Activated CD4-positive, alpha-beta T cell treated with anti-CD3 and anti-CD28 coated beads, Interleukin-2, amount 10 ng/mL, durations not matched to agents 24 days and 14 days (primary cell): ENCODE results near the gene SESTD1. TPM values are rescaled to one million over a fixed set of nuclear protein-coding genes. Genes with fewer than 3 reads are reported as not detected.
"Not testable (repeated sequence)": the region's sequence is repeated elsewhere in the genome, so short reads cannot be mapped to it uniquely, and the experiment has no call there.

ENCODE experiments used
- DNase-seq: peaks from one replicate; pipeline ENCODE4 v3.0.0; 2022
- H3K27ac Mint-ChIP-seq: one replicate; pipeline ENCODE4 v1.8.0; 2022; ENCODE audit warnings: mild to moderate bottlenecking, mixed read lengths
- H3K27me3 Mint-ChIP-seq: one replicate; pipeline ENCODE4 v1.8.0; 2022; ENCODE audit warnings: mixed read lengths
- H3K36me3 Mint-ChIP-seq: one replicate; pipeline ENCODE4 v1.8.0; 2022; ENCODE audit warnings: low read depth, mild to moderate bottlenecking, mixed read lengths
- H3K4me1 Mint-ChIP-seq: one replicate; pipeline ENCODE4 v1.8.0; 2021; ENCODE audit warnings: mixed read lengths
- H3K4me3 Mint-ChIP-seq: one replicate; pipeline ENCODE4 v1.8.0; 2022; ENCODE audit warnings: mild to moderate bottlenecking, moderate library complexity, mixed read lengths
- H3K9me3 Mint-ChIP-seq: one replicate; pipeline ENCODE4 v1.8.0; 2021; ENCODE audit warnings: mixed read lengths
- intact Hi-C: fragments of 100-400 bp; cut with micrococcal nuclease; formaldehyde crosslinking; loops from one replicate; pipeline ENCODE4 v1.15.1; 2023
- total RNA-seq: library from RNA; stranded (reverse); gene quantifications from 2 replicates; pipeline ENCODE4 v1.2.3, GENCODE V29; 2022

The SESTD1 gene
- total RNA-seq, 1 donor from 2014 or later: 13.4 TPM

DNA sequence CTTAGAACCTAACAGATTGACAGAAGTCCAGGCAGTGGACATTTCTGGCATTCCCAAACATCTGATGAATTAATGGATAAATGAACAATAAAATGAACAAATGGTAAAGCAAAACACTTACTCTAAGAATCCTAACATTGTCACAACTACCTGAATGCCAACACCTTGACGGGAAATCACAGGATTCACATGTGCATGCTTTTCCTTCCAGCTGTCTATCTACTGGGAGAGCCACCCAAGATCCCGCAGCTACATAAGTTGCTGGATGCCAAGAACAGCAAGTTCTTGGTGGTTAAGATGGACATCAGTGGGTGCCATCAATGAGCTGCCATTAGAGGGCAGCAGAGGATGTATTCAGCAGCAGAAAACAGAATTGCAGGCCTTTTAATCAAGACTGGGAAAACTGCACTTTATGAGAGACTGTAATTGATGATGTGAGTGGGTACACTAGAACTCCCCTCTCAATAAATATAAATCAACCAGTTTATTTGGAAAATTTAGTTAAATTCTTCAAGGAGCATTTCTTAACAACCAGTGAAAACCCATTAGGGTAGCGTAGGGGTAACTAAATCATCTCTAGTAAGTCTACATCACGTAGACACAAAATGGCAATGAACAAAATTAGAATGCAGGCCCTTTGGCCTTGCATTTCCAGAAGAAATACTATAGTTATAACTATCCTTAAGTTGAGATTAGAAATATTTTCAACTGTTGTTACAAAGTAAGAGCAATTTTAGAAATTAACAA, 45.6 kb downstream of the SESTD1 start:
- Mint-ChIP-seq H3K27me3 (peaks cover 2% of the 10 kb centered on the region), H3K4me1 (no peaks in the 10 kb centered on the region), H3K9me3 (no peaks in the 10 kb centered on the region), H3K4me3 (no peak overlapping the region), H3K27ac (no peak overlapping the region), H3K36me3 (no peaks in the 10 kb centered on the region)
- DNase-seq: peak; percentile 85
- intact Hi-C loops: loop anchor here (1.0 kb wide), 2 partner anchors 121 to 221 kb away; no protein-coding TSS in a partner anchor

- H3K36me3 Mint-ChIP-seq, DNase-seq, H3K27me3 Mint-ChIP-seq, intact Hi-C loops, H3K27ac Mint-ChIP-seq, H3K4me1 Mint-ChIP-seq, H3K4me3 Mint-ChIP-seq, H3K9me3 Mint-ChIP-seq: not testable (repeated sequence)
Observed at GRCh38 chr2:179214671-179215070, 50.0 kb downstream of the SESTD1 start.

DNA sequence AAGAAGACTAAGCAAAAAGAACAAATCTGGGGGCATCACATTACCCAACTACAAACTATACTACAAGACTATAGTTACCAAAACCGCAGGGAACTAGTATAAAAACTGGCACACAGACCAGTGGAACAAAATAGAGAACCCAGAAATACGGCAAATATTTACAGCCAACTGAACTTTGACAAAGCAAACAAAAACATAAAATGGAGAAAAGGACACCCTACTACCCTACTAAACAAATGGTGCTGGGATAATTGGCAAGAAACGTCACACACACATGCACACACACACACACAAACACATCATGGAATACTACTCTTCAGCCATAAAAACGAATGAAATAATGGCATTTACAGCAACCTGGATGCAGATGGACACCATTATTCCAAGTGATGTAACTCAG, 53.3 kb downstream of the SESTD1 start:
- Mint-ChIP-seq H3K27ac (no peak overlapping the region), H3K36me3 (no peaks in the 10 kb centered on the region), H3K9me3 (peaks cover 3% of the 10 kb centered on the region), H3K4me3 (no peak overlapping the region), H3K27me3 (peaks cover 2% of the 10 kb centered on the region), H3K4me1 (peaks cover 4% of the 10 kb centered on the region)
- DNase-seq: no peak
- intact Hi-C loops: no loop called here

DNA sequence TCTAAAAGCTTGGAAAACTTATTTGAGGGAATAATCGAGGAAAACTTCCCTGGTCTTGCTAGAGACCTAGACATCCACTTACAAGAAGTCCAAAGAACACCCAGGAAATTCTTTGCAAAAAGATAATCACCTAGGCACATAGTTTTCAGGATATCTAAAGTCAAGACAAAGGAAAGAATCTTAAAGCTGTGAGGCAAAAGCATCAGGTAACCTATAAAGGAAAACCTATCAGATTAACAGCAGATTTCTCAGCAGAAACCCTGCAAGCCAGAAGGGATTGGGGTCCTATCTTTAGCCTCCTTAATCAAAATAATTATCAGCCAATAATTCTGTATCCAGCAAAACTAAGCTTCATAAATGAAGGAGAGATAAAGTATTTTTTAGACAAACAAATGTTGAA, 56.4 kb downstream of the SESTD1 start:
- intact Hi-C loops, DNase-seq, H3K27ac Mint-ChIP-seq, H3K4me1 Mint-ChIP-seq, H3K36me3 Mint-ChIP-seq, H3K9me3 Mint-ChIP-seq, H3K27me3 Mint-ChIP-seq, H3K4me3 Mint-ChIP-seq: not testable (repeated sequence)

DNA sequence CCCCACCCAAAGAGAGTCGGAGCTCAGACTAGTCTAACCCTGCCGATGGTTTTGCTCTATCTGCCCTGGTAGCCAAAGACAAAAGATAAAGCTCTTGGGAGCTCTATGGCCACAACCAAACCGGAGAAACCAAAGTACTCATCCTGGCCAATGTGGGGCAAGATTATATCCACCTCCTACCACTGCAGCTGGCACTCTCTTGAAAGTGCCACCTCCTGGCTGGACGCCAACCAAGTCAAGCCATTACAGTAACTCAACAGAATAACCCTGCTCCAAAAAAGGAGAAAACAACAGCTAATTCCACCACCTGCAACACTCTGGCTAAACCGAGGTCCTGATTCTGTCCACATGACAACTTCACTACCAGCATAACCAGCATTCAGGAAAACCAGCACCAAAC, 57.6 kb downstream of the SESTD1 start:
- H3K4me3 Mint-ChIP-seq: no peak overlapping the region
- H3K9me3 Mint-ChIP-seq: peaks cover 4% of the 10 kb centered on the region
- intact Hi-C loops: no loop called here
- DNase-seq: no peak
- H3K36me3 Mint-ChIP-seq: no peaks in the 10 kb centered on the region
- no peak overlapping the region for H3K27ac Mint-ChIP-seq
- no peaks in the 10 kb centered on the region for H3K27me3 Mint-ChIP-seq
- peaks cover 4% of the 10 kb centered on the region for H3K4me1 Mint-ChIP-seq

DNA sequence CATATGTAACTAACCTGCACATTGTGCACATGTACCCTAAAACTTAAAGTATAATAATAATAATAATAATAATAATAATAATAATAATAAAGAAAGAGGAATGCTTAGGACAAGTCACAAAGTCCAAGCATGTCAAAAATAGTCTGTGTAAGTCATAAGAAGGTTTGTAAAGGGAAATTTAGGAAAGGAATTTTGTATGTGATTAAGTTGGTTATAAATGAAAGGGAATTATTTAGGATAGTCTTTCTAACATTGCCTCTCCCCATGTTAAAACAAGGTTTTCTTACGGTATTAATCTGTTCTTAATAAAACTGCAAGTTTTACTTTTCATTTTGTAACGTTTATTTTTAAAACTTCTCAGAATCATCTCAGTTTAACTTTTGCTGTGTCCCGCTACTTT, 62.8 kb downstream of the SESTD1 start:
- H3K36me3 Mint-ChIP-seq: no peaks in the 10 kb centered on the region
- intact Hi-C loops: no loop called here
- peaks cover 4% of the 10 kb centered on the region for H3K9me3 Mint-ChIP-seq
- no peaks in the 10 kb centered on the region for H3K27me3 Mint-ChIP-seq
- no peaks in the 10 kb centered on the region for H3K4me1 Mint-ChIP-seq
- DNase-seq: no peak
- no peak overlapping the region for H3K4me3 Mint-ChIP-seq
- H3K27ac Mint-ChIP-seq: no peak overlapping the region

DNA sequence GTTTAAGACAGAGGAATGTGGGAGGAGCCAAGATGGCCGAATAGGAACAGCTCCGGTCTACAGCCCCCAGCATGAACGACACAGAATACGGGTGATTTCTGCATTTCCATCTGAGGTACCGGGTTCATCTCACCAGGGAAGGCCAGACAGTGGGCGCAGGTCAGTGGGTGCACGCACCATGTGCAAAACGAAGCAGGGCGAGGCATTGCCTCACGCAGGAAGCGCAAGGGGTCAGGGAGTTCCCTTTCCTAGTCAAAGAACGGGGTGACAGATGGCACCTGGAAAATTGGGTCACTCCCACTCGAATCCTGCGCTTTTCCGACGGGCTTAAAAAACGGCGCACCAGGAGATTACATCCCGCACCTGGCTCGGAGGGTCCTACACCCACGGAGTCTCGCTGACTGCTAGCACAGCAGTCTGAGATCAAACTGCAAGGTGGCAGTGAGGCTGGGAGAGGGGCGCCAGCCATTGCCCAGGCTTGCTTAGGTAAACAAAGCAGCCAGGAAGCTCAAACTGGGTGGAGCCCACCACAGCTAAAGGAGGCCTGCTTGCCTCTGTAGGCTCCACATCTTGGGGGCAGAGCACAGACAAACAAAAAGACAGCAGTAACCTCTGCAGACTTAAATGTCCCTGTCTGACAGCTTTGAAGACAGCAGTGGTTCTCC, 68.6 kb downstream of the SESTD1 start:
- H3K36me3 Mint-ChIP-seq, H3K27ac Mint-ChIP-seq, DNase-seq, intact Hi-C loops, H3K9me3 Mint-ChIP-seq, H3K4me3 Mint-ChIP-seq, H3K27me3 Mint-ChIP-seq, H3K4me1 Mint-ChIP-seq: not testable (repeated sequence)

DNA sequence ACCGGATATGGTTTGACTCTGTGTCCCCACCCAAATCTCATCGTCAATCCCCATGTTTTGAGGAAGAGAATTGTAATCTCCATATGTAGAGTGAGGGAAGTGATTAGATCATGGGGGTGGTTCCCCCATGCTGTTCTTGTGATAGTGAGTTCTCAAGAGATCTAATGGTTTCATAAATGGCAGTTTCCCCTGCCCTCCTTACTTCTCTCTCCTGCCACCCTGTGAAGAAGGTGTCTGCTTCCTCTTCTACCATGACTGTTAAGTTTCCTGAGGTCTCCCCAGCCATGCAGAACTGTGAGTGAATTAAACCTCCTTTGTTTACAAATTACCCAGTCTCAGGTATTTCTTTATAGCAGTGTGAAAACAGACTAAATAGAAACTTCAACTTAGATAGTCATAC, 69.5 kb downstream of the SESTD1 start:
- Mint-ChIP-seq H3K4me1 (no peaks in the 10 kb centered on the region), H3K27ac (no peak overlapping the region), H3K36me3 (peaks cover under 1% of the 10 kb centered on the region), H3K27me3 (no peaks in the 10 kb centered on the region), H3K9me3 (peaks cover 8% of the 10 kb centered on the region), H3K4me3 (no peak overlapping the region)
- no peak for DNase-seq
- intact Hi-C loops: no loop called here

- no peak for DNase-seq
- Mint-ChIP-seq H3K27ac (no peak overlapping the region), H3K4me1 (no peaks in the 10 kb centered on the region), H3K36me3 (peaks cover 8% of the 10 kb centered on the region), H3K4me3 (no peak overlapping the region), H3K27me3 (no peaks in the 10 kb centered on the region), H3K9me3 (peaks cover 14% of the 10 kb centered on the region)
- intact Hi-C loops: no loop called here
Observed at GRCh38 chr2:179193759-179194394, 70.8 kb downstream of the SESTD1 start.

- intact Hi-C loops: no loop called here
Observed at GRCh38 chr2:179191110-179191509, 73.5 kb downstream of the SESTD1 start.

DNA sequence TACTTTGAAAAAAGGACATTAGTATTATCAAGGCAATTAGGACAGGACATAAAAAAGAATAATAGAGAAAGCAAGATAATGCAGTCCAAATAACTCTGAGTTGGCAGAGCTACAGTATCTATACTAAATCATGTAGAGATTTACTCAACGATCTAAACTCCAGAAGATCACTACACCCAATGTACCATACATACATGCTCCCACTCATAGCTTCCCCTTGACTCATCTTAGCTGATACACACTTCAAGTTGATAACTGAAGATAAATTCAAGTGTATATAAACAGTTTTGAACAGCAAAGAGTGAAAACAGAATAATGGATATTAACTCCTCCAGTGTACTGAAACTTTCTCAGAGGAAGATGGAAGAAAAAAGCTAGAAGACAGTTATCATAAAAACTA, 78.5 kb downstream of the SESTD1 start:
- H3K36me3 Mint-ChIP-seq: peaks cover 19% of the 10 kb centered on the region
- no peaks in the 10 kb centered on the region for H3K4me1 Mint-ChIP-seq
- H3K9me3 Mint-ChIP-seq: peaks cover 12% of the 10 kb centered on the region
- intact Hi-C loops: no loop called here
- DNase-seq: no peak
- H3K27me3 Mint-ChIP-seq: no peaks in the 10 kb centered on the region
- no peak overlapping the region for H3K27ac Mint-ChIP-seq
- H3K4me3 Mint-ChIP-seq: no peak overlapping the region

More at GRCh38 chr2:179191110-179191509, 73.5 kb downstream of the SESTD1 start:
- no peaks in the 10 kb centered on the region for H3K27me3 Mint-ChIP-seq
- H3K9me3 Mint-ChIP-seq: peaks cover 20% of the 10 kb centered on the region
- DNase-seq: no peak
- no peak overlapping the region for H3K4me3 Mint-ChIP-seq
- no peak overlapping the region for H3K27ac Mint-ChIP-seq
- no peaks in the 10 kb centered on the region for H3K4me1 Mint-ChIP-seq
- peaks cover 19% of the 10 kb centered on the region for H3K36me3 Mint-ChIP-seq

DNA sequence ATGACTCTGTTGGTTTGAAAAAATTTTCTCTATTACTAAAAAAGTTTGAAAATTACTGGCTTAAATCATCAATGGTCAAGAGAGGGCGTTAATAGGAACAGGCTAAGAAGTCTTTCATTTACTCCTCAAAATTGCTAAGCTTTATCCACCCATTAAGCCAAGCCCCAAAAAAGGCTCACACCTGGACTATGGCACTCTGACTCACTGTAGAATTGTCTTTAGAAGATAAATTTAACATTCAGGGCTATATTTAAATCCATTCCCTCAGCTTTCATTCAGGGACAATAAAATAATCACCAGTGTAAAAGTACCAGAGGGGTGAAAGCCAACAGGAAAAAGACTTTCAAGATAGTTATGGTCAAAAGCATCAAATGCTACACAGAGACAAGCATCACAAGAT, 80.0 kb downstream of the SESTD1 start:
- Mint-ChIP-seq H3K9me3 (peaks cover 12% of the 10 kb centered on the region), H3K36me3 (peaks cover 19% of the 10 kb centered on the region), H3K27me3 (no peaks in the 10 kb centered on the region), H3K27ac (no peak overlapping the region), H3K4me1 (no peaks in the 10 kb centered on the region), H3K4me3 (no peak overlapping the region)
- intact Hi-C loops: no loop called here
- DNase-seq: no peak

DNA sequence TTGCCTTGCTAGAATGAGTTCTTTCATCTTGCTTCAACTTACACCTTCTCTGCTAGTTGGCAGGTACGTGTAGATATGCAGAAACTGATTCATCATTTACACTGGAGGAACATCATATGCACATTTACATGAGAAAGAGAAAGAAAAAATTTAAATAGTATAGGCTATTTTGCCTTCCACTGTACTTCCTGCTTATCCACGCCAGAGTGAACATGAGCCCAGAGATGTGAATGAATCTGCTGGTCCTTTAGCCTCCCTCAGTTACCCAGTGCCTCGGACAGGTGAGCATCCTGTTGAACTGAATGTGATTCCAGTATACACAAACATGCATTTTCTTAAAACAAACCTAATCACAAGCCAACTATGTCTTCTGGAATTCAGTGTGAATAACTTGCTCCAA, 83.6 kb downstream of the SESTD1 start:
- H3K4me3 Mint-ChIP-seq: no peak overlapping the region
- H3K27me3 Mint-ChIP-seq: no peaks in the 10 kb centered on the region
- H3K36me3 Mint-ChIP-seq: peaks cover 3% of the 10 kb centered on the region
- no peak overlapping the region for H3K27ac Mint-ChIP-seq
- no peaks in the 10 kb centered on the region for H3K4me1 Mint-ChIP-seq
- DNase-seq: no peak
- H3K9me3 Mint-ChIP-seq: no peaks in the 10 kb centered on the region
- intact Hi-C loops: no loop called here

DNA sequence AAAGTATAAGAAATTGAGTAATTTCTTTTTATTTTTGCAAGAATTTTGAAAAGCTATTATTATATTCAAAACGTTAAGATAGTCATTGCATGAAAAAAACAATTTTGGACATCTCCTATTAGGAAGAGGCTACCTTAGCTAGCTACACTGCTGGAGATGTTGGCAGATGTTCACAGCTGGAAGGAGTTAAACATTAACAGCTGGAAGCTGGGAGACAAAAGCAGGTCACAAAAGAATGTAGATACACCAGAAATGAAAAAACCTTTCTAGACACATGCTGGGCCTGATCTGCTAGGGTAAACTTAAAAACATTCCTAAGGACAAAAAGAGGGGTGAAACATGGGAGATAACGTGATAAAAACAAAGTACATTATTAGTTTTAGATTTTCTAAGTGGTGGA, 84.4 kb downstream of the SESTD1 start:
- no peak overlapping the region for H3K4me3 Mint-ChIP-seq
- H3K36me3 Mint-ChIP-seq: peaks cover 6% of the 10 kb centered on the region
- no peak overlapping the region for H3K27ac Mint-ChIP-seq
- H3K4me1 Mint-ChIP-seq: no peaks in the 10 kb centered on the region
- no peaks in the 10 kb centered on the region for H3K27me3 Mint-ChIP-seq
- intact Hi-C loops: no loop called here
- no peak for DNase-seq
- no peaks in the 10 kb centered on the region for H3K9me3 Mint-ChIP-seq
